HG03039 (cell line): Measurements from ENCODE around the gene SIM2.

Source experiments
- ATAC-seq: cut with Tn5 transposase; IDR thresholded peaks from one replicate; pipeline ENCODE4 v1.9.1; 2021; ENCODE audit warnings: mild to moderate bottlenecking, moderate library complexity; ENCODE audit not compliant: unreplicated experiment

The SIM2 gene

GRCh38 chr21:36713746-36714145, 14.8 kb downstream of the SIM2 start:
- ATAC-seq, result no peak

- no peak for ATAC-seq
These were observed 17.5 kb downstream of the SIM2 start for GRCh38 chr21:36716387-36716786.

- ATAC-seq, result no peak
These were observed 17.9 kb downstream of the SIM2 start for GRCh38 chr21:36716836-36717235.

- ATAC-seq, result no peak
These were observed 19.1 kb downstream of the SIM2 start for GRCh38 chr21:36717976-36718375.

- no peak for ATAC-seq
These were observed 20.1 kb downstream of the SIM2 start for GRCh38 chr21:36718951-36719501.

GRCh38 chr21:36719614-36720013, 20.7 kb downstream of the SIM2 start:
- ATAC-seq, result no peak

GRCh38 chr21:36721817-36722216, 22.9 kb downstream of the SIM2 start:
- no peak for ATAC-seq

GRCh38 chr21:36722370-36723368, 23.8 kb downstream of the SIM2 start:
- no peak for ATAC-seq

GRCh38 chr21:36723371-36723881, 24.5 kb downstream of the SIM2 start:
- no peak for ATAC-seq

- no peak for ATAC-seq
These were observed 25.7 kb downstream of the SIM2 start for GRCh38 chr21:36724660-36725059.

GRCh38 chr21:36725793-36726386, 27.0 kb downstream of the SIM2 start:
- no peak for ATAC-seq

GRCh38 chr21:36727866-36728265, 29.0 kb downstream of the SIM2 start:
- no peak for ATAC-seq

GRCh38 chr21:36728371-36729111, 29.6 kb downstream of the SIM2 start:
- no peak for ATAC-seq

- ATAC-seq, result no peak
These were observed 30.5 kb downstream of the SIM2 start for GRCh38 chr21:36729310-36729970.

- ATAC-seq, result no peak
These were observed 31.7 kb downstream of the SIM2 start for GRCh38 chr21:36730291-36731281.

GRCh38 chr21:36732217-36732616, 33.3 kb downstream of the SIM2 start:
- no peak for ATAC-seq

GRCh38 chr21:36732761-36733160, 33.8 kb downstream of the SIM2 start:
- ATAC-seq, result no peak

GRCh38 chr21:36733857-36734256, 34.9 kb downstream of the SIM2 start:
- ATAC-seq, result no peak
